Endodermal cell (in vitro differentiated cells): ENCODE results near the gene P4HTM. TPM values are rescaled to one million over a fixed set of nuclear protein-coding genes. Genes with fewer than 3 reads are reported as not detected.

Source experiments
- DNase-seq: peaks from one replicate; pipeline ENCODE4 v3.0.0-alpha.2; 2017
- H3K27ac ChIP-seq: 2 replicates; pipeline ENCODE4 v1.5.1; 2013; ENCODE audit warnings: mild to moderate bottlenecking, low read depth, low read length, moderate library complexity
- H3K27me3 ChIP-seq: 2 replicates; pipeline ENCODE4 v1.6.1; 2013; ENCODE audit warnings: mild to moderate bottlenecking, low read length, moderate library complexity; ENCODE audit not compliant: insufficient read depth, control insufficient read depth, poor library complexity, severe bottlenecking
- H3K36me3 ChIP-seq: 2 replicates; pipeline ENCODE4 v1.7.0; 2013; ENCODE audit warnings: mild to moderate bottlenecking, low read length, moderate library complexity; ENCODE audit not compliant: control insufficient read depth, insufficient read depth
- H3K4me1 ChIP-seq: one replicate; pipeline ENCODE4 v1.7.0; 2013; ENCODE audit warnings: low read length; ENCODE audit not compliant: control insufficient read depth, insufficient read depth
- H3K4me3 ChIP-seq: 2 replicates; pipeline ENCODE4 v1.5.1; 2013; ENCODE audit warnings: mild to moderate bottlenecking, low read length, moderate library complexity
- H3K9ac ChIP-seq: 2 replicates; pipeline ENCODE4 v1.6.1; 2013; ENCODE audit warnings: mild to moderate bottlenecking, low read length, moderate library complexity; ENCODE audit not compliant: poor library complexity, severe bottlenecking; ENCODE audit errors: extremely low read depth
- H3K9me3 ChIP-seq: 2 replicates; pipeline ENCODE4 v1.6.1; 2013; ENCODE audit warnings: mild to moderate bottlenecking, low read length, moderate library complexity; ENCODE audit not compliant: control insufficient read depth
- H3K27ac Mint-ChIP-seq: 2 replicates; pipeline ENCODE4 v1.8.0; 2020; ENCODE audit warnings: mixed read lengths
- H3K27me3 Mint-ChIP-seq: 2 replicates; pipeline ENCODE4 v1.8.0; 2021; ENCODE audit warnings: mild to moderate bottlenecking, mixed read lengths; ENCODE audit not compliant: insufficient read depth
- H3K36me3 Mint-ChIP-seq: 2 replicates; pipeline ENCODE4 v1.8.0; 2020; ENCODE audit warnings: low read depth, mixed read lengths
- H3K4me1 Mint-ChIP-seq: 2 replicates; pipeline ENCODE4 v1.8.0; 2020; ENCODE audit warnings: mixed read lengths
- H3K4me3 Mint-ChIP-seq: 2 replicates; pipeline ENCODE4 v1.8.0; 2020; ENCODE audit warnings: mild to moderate bottlenecking, moderate library complexity, mixed read lengths
- H3K9me3 Mint-ChIP-seq: 2 replicates; pipeline ENCODE4 v1.8.0; 2020; ENCODE audit warnings: mild to moderate bottlenecking, mixed read lengths
- WGBS, 2 experiments: methylation state at CpG; one replicate each; pipeline versions ENCODE4 v1.1.5 to v1.1.7; 2013; ENCODE audit warnings: missing lambda C conversion rate in 2 of 2, mixed read lengths in 1 of 2; ENCODE audit not compliant: insufficient coverage in 1 of 2, insufficient read length in 1 of 2; 5-methylcytosine and 5-hydroxymethylcytosine counted together
- total RNA-seq, 2 donors: library from RNA; stranded (reverse); fragmentation: NEBNext Ultra II Directional in 1 of 2; extraction: Animal tissue kit (Norgen Biotek cat#: 25700) in 1 of 2; gene quantifications; 2 replicates in 1 of 2; 3 replicates in 1 of 2; pipeline ENCODE4 v1.2.1, GENCODE V29; 2021
- TF ChIP-seq, protein P1 (sequence below): fragments of 200-600 bp; sonication (generic); conservative IDR thresholded peaks from 2 replicates; pipeline ENCODE4 v1.5.0; 2021; ENCODE audit warnings: antibody characterized with exemption, mild to moderate bottlenecking

Gene P4HTM
- total RNA-seq, 2 donors from 2014 or later = 12.4 to 17.6 TPM

DNA sequence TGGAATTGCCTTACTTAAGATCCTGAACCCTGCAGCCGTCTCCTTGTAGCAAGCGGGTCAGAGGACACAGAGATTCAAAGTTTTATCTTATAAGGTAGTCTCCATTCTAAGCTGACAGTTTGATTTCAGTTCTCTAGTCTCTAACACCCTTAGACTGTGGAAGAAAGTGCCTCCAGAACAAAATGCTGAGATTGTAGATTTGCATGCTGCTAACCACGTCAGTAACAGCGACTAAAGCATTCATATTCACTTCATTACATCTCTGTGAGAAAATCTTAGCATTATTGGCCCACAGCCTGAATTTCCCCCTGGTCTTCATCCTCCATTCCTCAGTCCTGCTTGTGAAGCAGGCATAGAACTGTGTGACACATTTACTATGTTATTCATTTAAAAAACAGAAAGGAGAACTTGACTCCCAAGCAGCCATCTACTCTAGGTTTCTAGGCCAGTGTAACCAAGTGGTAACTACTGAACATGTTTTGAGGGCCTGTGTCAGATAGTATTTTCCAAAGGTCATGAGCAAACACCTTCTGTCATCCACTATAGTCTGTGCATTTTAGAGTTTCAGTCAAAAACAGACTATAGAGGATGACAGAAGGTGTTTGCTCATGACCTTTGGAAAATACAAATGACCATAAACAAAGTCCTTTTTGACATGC lies 44.0 kb upstream of the P4HTM start:
- DNase-seq = no peak
- no peak overlapping the region for H3K4me3 Mint-ChIP-seq
- Histone ChIP-seq H3K27me3 (no peaks in the 10 kb centered on the region), H3K9me3 (no peaks in the 10 kb centered on the region), H3K27ac (no peak overlapping the region), H3K36me3 (peaks cover 38% of the 10 kb centered on the region), H3K4me1 (no peaks in the 10 kb centered on the region), H3K9ac (no peak overlapping the region), H3K4me3 (no peak overlapping the region)
- H3K27ac Mint-ChIP-seq = no peak overlapping the region
- TF ChIP-seq, protein P1, sequence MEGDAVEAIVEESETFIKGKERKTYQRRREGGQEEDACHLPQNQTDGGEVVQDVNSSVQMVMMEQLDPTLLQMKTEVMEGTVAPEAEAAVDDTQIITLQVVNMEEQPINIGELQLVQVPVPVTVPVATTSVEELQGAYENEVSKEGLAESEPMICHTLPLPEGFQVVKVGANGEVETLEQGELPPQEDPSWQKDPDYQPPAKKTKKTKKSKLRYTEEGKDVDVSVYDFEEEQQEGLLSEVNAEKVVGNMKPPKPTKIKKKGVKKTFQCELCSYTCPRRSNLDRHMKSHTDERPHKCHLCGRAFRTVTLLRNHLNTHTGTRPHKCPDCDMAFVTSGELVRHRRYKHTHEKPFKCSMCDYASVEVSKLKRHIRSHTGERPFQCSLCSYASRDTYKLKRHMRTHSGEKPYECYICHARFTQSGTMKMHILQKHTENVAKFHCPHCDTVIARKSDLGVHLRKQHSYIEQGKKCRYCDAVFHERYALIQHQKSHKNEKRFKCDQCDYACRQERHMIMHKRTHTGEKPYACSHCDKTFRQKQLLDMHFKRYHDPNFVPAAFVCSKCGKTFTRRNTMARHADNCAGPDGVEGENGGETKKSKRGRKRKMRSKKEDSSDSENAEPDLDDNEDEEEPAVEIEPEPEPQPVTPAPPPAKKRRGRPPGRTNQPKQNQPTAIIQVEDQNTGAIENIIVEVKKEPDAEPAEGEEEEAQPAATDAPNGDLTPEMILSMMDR = no peak
- WGBS, 2 experiments = 94% methylated on average over 4 of the region's 4 CpGs
- H3K27me3 Mint-ChIP-seq = no peaks in the 10 kb centered on the region
- peaks cover 22% of the 10 kb centered on the region for H3K36me3 Mint-ChIP-seq
- H3K9me3 Mint-ChIP-seq = no peaks in the 10 kb centered on the region
- H3K4me1 Mint-ChIP-seq = no peaks in the 10 kb centered on the region

DNA sequence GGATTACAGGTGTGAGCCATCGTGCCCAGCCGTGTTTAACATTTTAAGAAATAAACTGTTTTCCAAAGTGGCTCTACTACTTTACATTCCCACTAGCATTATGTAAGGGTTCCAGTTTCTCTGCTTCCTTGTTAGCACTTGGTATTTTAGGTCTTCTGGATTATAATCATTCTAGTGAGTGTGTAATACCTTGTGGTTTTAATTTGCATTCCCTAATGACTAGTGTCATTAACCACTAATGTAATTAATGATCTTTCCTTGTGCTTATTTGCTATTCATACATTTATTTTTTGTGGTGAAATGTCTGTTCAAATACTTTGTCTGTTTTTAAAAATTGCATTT lies 40.7 kb upstream of the P4HTM start:
- Histone ChIP-seq H3K4me3 (no peak overlapping the region), H3K27me3 (no peaks in the 10 kb centered on the region), H3K9ac (no peak overlapping the region), H3K9me3 (no peaks in the 10 kb centered on the region), H3K27ac (no peak overlapping the region), H3K4me1 (no peaks in the 10 kb centered on the region), H3K36me3 (peaks cover 27% of the 10 kb centered on the region)
- H3K36me3 Mint-ChIP-seq = peaks cover 20% of the 10 kb centered on the region
- no peaks in the 10 kb centered on the region for H3K27me3 Mint-ChIP-seq
- DNase-seq = no peak
- H3K4me1 Mint-ChIP-seq = no peaks in the 10 kb centered on the region
- peak overlapping the region; percentile 52 for H3K27ac Mint-ChIP-seq
- no peaks in the 10 kb centered on the region for H3K9me3 Mint-ChIP-seq
- no peak overlapping the region for H3K4me3 Mint-ChIP-seq
- 98% methylated on average over 2 of the region's 2 CpGs; no CpG with 5 or more reads in 1 of the 2 experiments for WGBS, 2 experiments
- TF ChIP-seq, protein P1 = no peak

DNA sequence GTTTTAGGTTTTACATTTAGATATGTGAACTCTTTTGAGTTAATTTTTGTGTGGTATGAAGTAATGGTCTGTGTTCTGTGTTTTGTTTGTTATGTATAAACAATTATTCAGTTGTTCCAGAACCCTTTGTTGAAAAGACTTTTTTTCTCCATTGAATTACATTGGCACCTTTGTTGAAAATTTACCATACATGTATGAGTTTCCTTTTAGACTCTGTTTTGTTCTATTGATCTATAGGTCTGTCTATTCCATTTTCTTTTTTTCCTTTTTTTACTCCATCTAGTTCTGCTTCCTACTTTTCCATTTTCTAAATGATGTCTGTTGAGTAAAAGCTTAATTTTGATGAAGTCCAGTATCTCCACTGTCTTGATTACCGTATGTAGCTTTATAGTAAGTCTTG lies 40.0 kb upstream of the P4HTM start:
- no peaks in the 10 kb centered on the region for H3K4me1 ChIP-seq
- DNase-seq = no peak
- Mint-ChIP-seq H3K9me3 (no peaks in the 10 kb centered on the region), H3K27me3 (no peaks in the 10 kb centered on the region), H3K36me3 (peaks cover 23% of the 10 kb centered on the region), H3K4me1 (peaks cover under 1% of the 10 kb centered on the region), H3K27ac (no peak overlapping the region), H3K4me3 (no peak overlapping the region)
- no peak overlapping the region for H3K27ac ChIP-seq
- H3K9ac ChIP-seq = no peak overlapping the region
- TF ChIP-seq, protein P1 = no peak
- 94% methylated on average over 1 of the region's 1 CpG; no CpG with 5 or more reads in 1 of the 2 experiments for whole genome bisulfite sequencing, 2 experiments
- no peaks in the 10 kb centered on the region for H3K9me3 ChIP-seq
- H3K27me3 ChIP-seq = no peaks in the 10 kb centered on the region
- peaks cover 21% of the 10 kb centered on the region for H3K36me3 ChIP-seq
- H3K4me3 ChIP-seq = no peak overlapping the region
